CD14-positive monocyte (primary cell): ENCODE results near the gene IFRD1. TPM values are rescaled to one million over a fixed set of nuclear protein-coding genes. Genes with fewer than 3 reads are reported as not detected.

Experiments used
- DNase-seq, 3 donors: peaks; one replicate each; pipeline ENCODE4 v3.0.0-alpha.2; 2011 to 2022
- H2AFZ ChIP-seq: 2 replicates; pipeline ENCODE4 v1.6.0; 2012; ENCODE audit warnings: mild to moderate bottlenecking, low read depth, low read length, inconsistent platforms; ENCODE audit not compliant: insufficient read depth, poor library complexity, severe bottlenecking
- H3K27ac ChIP-seq, 2 donors: 1 replicate in 1 of 2; 2 replicates in 1 of 2; pipeline ENCODE4 v1.5.1; 2012 to 2013; ENCODE audit warnings: low read length in 2 of 2, control low read depth in 1 of 2, inconsistent platforms in 1 of 2, low read depth in 1 of 2, mild to moderate bottlenecking in 1 of 2
- H3K27me3 ChIP-seq, 2 donors: one replicate each; pipeline versions ENCODE4 v1.6.0 to v1.6.1; 2011 to 2013; ENCODE audit warnings: low read length in 2 of 2; ENCODE audit not compliant: control insufficient read depth in 2 of 2, insufficient read depth in 2 of 2
- H3K36me3 ChIP-seq, 2 donors: replicated peaks in 1 of 2; 1 replicate in 1 of 2; 2 replicates in 1 of 2; pipeline versions ENCODE4 v1.5.1 to v1.6.1; 2012 to 2013; ENCODE audit warnings: low read length in 2 of 2, control low read depth in 1 of 2, inconsistent platforms in 1 of 2, mild to moderate bottlenecking in 1 of 2; ENCODE audit not compliant: insufficient read depth in 2 of 2, control insufficient read depth in 1 of 2
- H3K4me1 ChIP-seq, 2 donors: 1 replicate in 1 of 2; 2 replicates in 1 of 2; pipeline versions ENCODE4 v1.5.1 to v1.6.1; 2012 to 2013; ENCODE audit warnings: low read length in 2 of 2, control low read depth in 1 of 2, inconsistent platforms in 1 of 2, mild to moderate bottlenecking in 1 of 2, moderate library complexity in 1 of 2; ENCODE audit not compliant: insufficient read depth in 2 of 2, control insufficient read depth in 1 of 2
- H3K4me2 ChIP-seq: replicated peaks from 2 replicates; pipeline ENCODE3; 2012; ENCODE audit warnings: low read length, moderate library complexity, mild to moderate bottlenecking; ENCODE audit not compliant: poor library complexity, severe bottlenecking; ENCODE audit errors: extremely low read depth
- H3K4me3 ChIP-seq, 3 experiments: fragments of 200-600 bp in 1 of 3; sonication (generic) in 1 of 3; replicated peaks in 1 of 3; 1 replicate in 2 of 3; 2 replicates in 1 of 3; pipeline ENCODE4 v1.5.1; 2011 to 2013; ENCODE audit warnings: low read length in 3 of 3, mild to moderate bottlenecking in 3 of 3, control low read depth in 2 of 3, low read depth in 2 of 3, inconsistent platforms in 1 of 3, moderate library complexity in 1 of 3
- H3K79me2 ChIP-seq: 2 replicates; pipeline ENCODE4 v1.6.0; 2012; ENCODE audit warnings: mild to moderate bottlenecking, control low read depth, inconsistent platforms, low read length, moderate library complexity; ENCODE audit not compliant: insufficient read depth
- H3K9ac ChIP-seq: 2 replicates; pipeline ENCODE4 v1.6.0; 2017; ENCODE audit warnings: low read length, mild to moderate bottlenecking; ENCODE audit not compliant: insufficient read depth, poor library complexity, severe bottlenecking
- H3K9me3 ChIP-seq, 2 donors: replicated peaks in 1 of 2; 1 replicate in 1 of 2; 2 replicates in 1 of 2; pipeline versions ENCODE4 v1.5.1 to v1.6.1; 2012 to 2013; ENCODE audit warnings: low read length in 2 of 2, control low read depth in 1 of 2; ENCODE audit not compliant: control insufficient read depth in 1 of 2, insufficient read depth in 1 of 2
- H4K20me1 ChIP-seq: 2 replicates; pipeline ENCODE4 v1.6.0; 2012; ENCODE audit warnings: mild to moderate bottlenecking, low read length, control low read depth, moderate library complexity; ENCODE audit not compliant: insufficient read depth
- H3K27ac Mint-ChIP-seq, 7 donors: one replicate each; pipeline ENCODE4 v1.8.0; 2020; ENCODE audit warnings: mild to moderate bottlenecking in 7 of 7, mixed read lengths in 7 of 7, moderate library complexity in 6 of 7, inconsistent platforms in 2 of 7
- H3K27me3 Mint-ChIP-seq, 3 donors: one replicate each; pipeline ENCODE4 v1.8.0; 2021 to 2022; ENCODE audit warnings: low read depth in 3 of 3, mild to moderate bottlenecking in 3 of 3, mixed read lengths in 3 of 3, moderate library complexity in 3 of 3, inconsistent platforms in 1 of 3
- H3K36me3 Mint-ChIP-seq, 2 donors: one replicate each; pipeline ENCODE4 v1.8.0; 2020; ENCODE audit warnings: mixed read lengths in 2 of 2, inconsistent platforms in 1 of 2, mild to moderate bottlenecking in 1 of 2
- H3K4me1 Mint-ChIP-seq: one replicate; pipeline ENCODE4 v1.8.0; 2020; ENCODE audit warnings: mild to moderate bottlenecking, mixed read lengths
- H3K4me3 Mint-ChIP-seq, 2 donors: one replicate each; pipeline ENCODE4 v1.8.0; 2020; ENCODE audit warnings: mild to moderate bottlenecking in 2 of 2, mixed read lengths in 2 of 2, moderate library complexity in 1 of 2
- H3K9me3 Mint-ChIP-seq, 7 donors: one replicate each; pipeline ENCODE4 v1.8.0; 2020 to 2022; ENCODE audit warnings: mixed read lengths in 7 of 7, mild to moderate bottlenecking in 6 of 7, moderate library complexity in 6 of 7, inconsistent platforms in 2 of 7
- WGBS: methylation state at CpG from one replicate; pipeline ENCODE4 v1.1.5; 2013; ENCODE audit warnings: missing lambda C conversion rate; ENCODE audit not compliant: insufficient coverage; 5-methylcytosine and 5-hydroxymethylcytosine counted together
- intact Hi-C, 2 donors: fragments of 100-400 bp; cut with micrococcal nuclease; formaldehyde crosslinking; loops; one replicate each; pipeline versions ENCODE4 v1.15.0 to v1.15.1; 2023
- polyA plus RNA-seq, 3 donors: library from polyadenylated mRNA; depleted of rRNA in 1 of 3; unstranded in 2 of 3; stranded (reverse) in 1 of 3; fragments of 300-500 nt in 2 of 3; fragments of >200 nt in 1 of 3; fragmentation: Illumina TruSeq in 2 of 3; gene quantifications; 1 replicate in 2 of 3; 2 replicates in 1 of 3; pipeline ENCODE4 v1.2.3, GENCODE V29; 2012 to 2021
- TF ChIP-seq, protein P1 (sequence below): fragments of 200-600 bp; IDR thresholded peaks from one replicate; pipeline ENCODE4 v1.8.0; 2022; ENCODE audit warnings: antibody characterized with exemption, mild to moderate bottlenecking

Gene IFRD1
- polyA plus RNA-seq, 3 donors, result 13.6 to 81.6 (median 18.7) TPM

DNA sequence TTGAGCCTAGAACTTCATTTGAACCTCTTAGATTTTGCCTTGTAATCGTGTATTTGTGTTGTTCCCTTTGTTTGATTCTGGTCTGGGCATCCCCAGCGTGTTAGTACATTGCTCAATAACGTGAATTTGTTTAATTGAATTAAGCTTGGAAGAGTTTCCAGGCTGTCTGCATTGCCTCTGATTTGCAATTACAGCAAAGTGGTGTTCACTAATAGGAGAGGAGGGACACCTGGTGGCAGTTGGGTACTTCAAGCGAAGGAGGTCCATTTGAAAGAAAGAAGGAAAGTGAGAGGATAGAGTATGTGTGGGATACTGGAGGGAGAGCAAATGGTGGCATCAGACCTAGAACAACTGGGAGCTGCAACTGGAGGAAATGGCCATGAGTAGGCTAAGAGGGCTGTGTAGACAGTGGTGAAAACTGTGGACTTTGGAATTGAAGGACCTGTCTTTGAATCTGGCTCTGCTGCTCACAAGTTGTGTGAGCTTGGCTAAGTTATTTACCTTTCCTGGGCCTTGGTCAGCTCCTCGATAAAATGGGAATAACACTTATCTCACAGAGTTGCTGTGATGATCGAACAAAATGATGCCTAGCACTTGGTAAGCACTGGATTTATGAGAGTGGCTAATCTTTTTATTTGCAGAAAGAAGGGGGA, 45.7 kb downstream of the IFRD1 start:
- H3K36me3 Mint-ChIP-seq, result no peaks in the 10 kb centered on the region
- Histone ChIP-seq H3K4me3 (no peak overlapping the region), H3K4me1 (no peaks in the 10 kb centered on the region), H3K36me3 (no peaks in the 10 kb centered on the region), H2AFZ (no peak overlapping the region), H3K79me2 (no peaks in the 10 kb centered on the region), H3K27ac (no peak overlapping the region), H3K9me3 (no peaks in the 10 kb centered on the region), H3K27me3 (no peaks in the 10 kb centered on the region), H3K9ac (no peak overlapping the region), H3K4me2 (no peak overlapping the region), H4K20me1 (no peaks in the 10 kb centered on the region)
- H3K9me3 Mint-ChIP-seq, result no peaks in the 10 kb centered on the region
- no peak overlapping the region for H3K4me3 Mint-ChIP-seq
- WGBS, result 17% methylated on average over 3 of the region's 6 CpGs
- H3K27me3 Mint-ChIP-seq, result peaks cover 3 to 10% (median 5%) of the 10 kb centered on the region in 3 donors
- intact Hi-C loops, result loop anchor here in 1 of 2 donors (10.0 kb wide), 1 partner anchor 751 kb away; no protein-coding TSS in a partner anchor
- H3K27ac Mint-ChIP-seq, result no peak overlapping the region
- peaks cover 5% of the 10 kb centered on the region for H3K4me1 Mint-ChIP-seq
- TF ChIP-seq, protein P1, sequence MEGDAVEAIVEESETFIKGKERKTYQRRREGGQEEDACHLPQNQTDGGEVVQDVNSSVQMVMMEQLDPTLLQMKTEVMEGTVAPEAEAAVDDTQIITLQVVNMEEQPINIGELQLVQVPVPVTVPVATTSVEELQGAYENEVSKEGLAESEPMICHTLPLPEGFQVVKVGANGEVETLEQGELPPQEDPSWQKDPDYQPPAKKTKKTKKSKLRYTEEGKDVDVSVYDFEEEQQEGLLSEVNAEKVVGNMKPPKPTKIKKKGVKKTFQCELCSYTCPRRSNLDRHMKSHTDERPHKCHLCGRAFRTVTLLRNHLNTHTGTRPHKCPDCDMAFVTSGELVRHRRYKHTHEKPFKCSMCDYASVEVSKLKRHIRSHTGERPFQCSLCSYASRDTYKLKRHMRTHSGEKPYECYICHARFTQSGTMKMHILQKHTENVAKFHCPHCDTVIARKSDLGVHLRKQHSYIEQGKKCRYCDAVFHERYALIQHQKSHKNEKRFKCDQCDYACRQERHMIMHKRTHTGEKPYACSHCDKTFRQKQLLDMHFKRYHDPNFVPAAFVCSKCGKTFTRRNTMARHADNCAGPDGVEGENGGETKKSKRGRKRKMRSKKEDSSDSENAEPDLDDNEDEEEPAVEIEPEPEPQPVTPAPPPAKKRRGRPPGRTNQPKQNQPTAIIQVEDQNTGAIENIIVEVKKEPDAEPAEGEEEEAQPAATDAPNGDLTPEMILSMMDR, result peak; percentile 51
- peak in 2 of 3 donors; percentile 31 to 36 for DNase-seq

GRCh38 chr7:112497481-112497880, 47.2 kb downstream of the IFRD1 start:
- Histone ChIP-seq H4K20me1 (no peaks in the 10 kb centered on the region), H3K27me3 (no peaks in the 10 kb centered on the region), H3K36me3 (no peaks in the 10 kb centered on the region), H3K27ac (no peak overlapping the region), H3K9ac (no peak overlapping the region), H3K4me1 (no peaks in the 10 kb centered on the region), H3K4me2 (no peak overlapping the region), H3K9me3 (no peaks in the 10 kb centered on the region), H3K79me2 (no peaks in the 10 kb centered on the region), H2AFZ (no peak overlapping the region), H3K4me3 (no peak overlapping the region)
- no peak overlapping the region for H3K4me3 Mint-ChIP-seq
- H3K4me1 Mint-ChIP-seq, result peaks cover 5% of the 10 kb centered on the region
- no peak overlapping the region for H3K27ac Mint-ChIP-seq
- WGBS, result no CpG with 5 or more reads among the region's 2 CpGs
- no peaks in the 10 kb centered on the region for H3K9me3 Mint-ChIP-seq
- no peak for DNase-seq
- H3K27me3 Mint-ChIP-seq, result peaks cover 4 to 8% (median 5%) of the 10 kb centered on the region in 3 donors
- intact Hi-C loops, result loop anchor here in 1 of 2 donors (10.0 kb wide), 1 partner anchor 753 kb away; no protein-coding TSS in a partner anchor
- TF ChIP-seq, protein P1, result no peak
- no peaks in the 10 kb centered on the region for H3K36me3 Mint-ChIP-seq
